Dedifferentiated amniotic fluid mesenchymal stem cell (primary cell): Measurements from ENCODE around the gene CTXND2.
"Not testable (repeated sequence)": the region's sequence is repeated elsewhere in the genome, so short reads cannot be mapped to it uniquely, and the experiment has no call there.

Experiments used
- DNase-seq: peaks from one replicate; pipeline ENCODE4 v3.0.0-alpha.2; 2016; ENCODE audit errors: extremely low spot score

The CTXND2 gene

GRCh38 chr1:150887018-150887417 lies at the start of gene CTXND2:
Gene CTXND2, plus strand, starts transcription at chr1:150887136. Its CDS starts 25,179 bp downstream, at chr1:150912315.
- DNase-seq, result no peak

- DNase-seq, result not testable (repeated sequence)
Observed at GRCh38 chr1:150840850-150841249, 46.1 kb upstream of the CTXND2 start.

GRCh38 chr1:150841626-150842025 lies 45.3 kb upstream of the CTXND2 start:
- DNase-seq, result no peak

GRCh38 chr1:150842343-150842742 lies 44.6 kb upstream of the CTXND2 start:
- DNase-seq, result no peak

GRCh38 chr1:150842964-150843363 lies 44.0 kb upstream of the CTXND2 start:
- no peak for DNase-seq

- DNase-seq, result no peak
Observed at GRCh38 chr1:150843474-150843873, 43.5 kb upstream of the CTXND2 start.

GRCh38 chr1:150846473-150847146 lies 40.3 kb upstream of the CTXND2 start:
- no peak for DNase-seq

- DNase-seq, result not testable (repeated sequence)
Observed at GRCh38 chr1:150850801-150851362, 36.1 kb upstream of the CTXND2 start.

- not testable (repeated sequence) for DNase-seq
Observed at GRCh38 chr1:150852734-150853133, 34.2 kb upstream of the CTXND2 start.

- DNase-seq, result no peak
Observed at GRCh38 chr1:150863724-150864123, 23.2 kb upstream of the CTXND2 start.

GRCh38 chr1:150864200-150864599 lies 22.7 kb upstream of the CTXND2 start:
- DNase-seq, result not testable (repeated sequence)

GRCh38 chr1:150869683-150870082 lies 17.3 kb upstream of the CTXND2 start:
- no peak for DNase-seq

GRCh38 chr1:150872572-150872971 lies 14.4 kb upstream of the CTXND2 start:
- no peak for DNase-seq

GRCh38 chr1:150873521-150873920 lies 13.4 kb upstream of the CTXND2 start:
- DNase-seq, result no peak

- peak; percentile 27 for DNase-seq
Observed at GRCh38 chr1:150874455-150875196, 12.3 kb upstream of the CTXND2 start.

GRCh38 chr1:150875197-150876118 lies 11.5 kb upstream of the CTXND2 start:
- no peak for DNase-seq

GRCh38 chr1:150876119-150876454 lies 10.8 kb upstream of the CTXND2 start:
- DNase-seq, result peak; percentile 57

GRCh38 chr1:150878931-150879330 lies 8.0 kb upstream of the CTXND2 start:
- peak; percentile 26 for DNase-seq

GRCh38 chr1:150881331-150882070 lies 5.4 kb upstream of the CTXND2 start:
- DNase-seq, result peak; percentile 93

GRCh38 chr1:150883121-150883520 lies 3.8 kb upstream of the CTXND2 start:
- DNase-seq, result not testable (repeated sequence)

GRCh38 chr1:150888727-150889126 lies 1.8 kb downstream of the CTXND2 start:
- no peak for DNase-seq
